Activated CD4-positive, alpha-beta T cell treated with anti-CD3 and anti-CD28 coated beads for 48 hours (primary cell): ENCODE results near the gene NPM1.

ENCODE experiments used
- DNase-seq: peaks from one replicate; pipeline ENCODE4 v3.0.0-alpha.2; 2020

Gene NPM1

DNA sequence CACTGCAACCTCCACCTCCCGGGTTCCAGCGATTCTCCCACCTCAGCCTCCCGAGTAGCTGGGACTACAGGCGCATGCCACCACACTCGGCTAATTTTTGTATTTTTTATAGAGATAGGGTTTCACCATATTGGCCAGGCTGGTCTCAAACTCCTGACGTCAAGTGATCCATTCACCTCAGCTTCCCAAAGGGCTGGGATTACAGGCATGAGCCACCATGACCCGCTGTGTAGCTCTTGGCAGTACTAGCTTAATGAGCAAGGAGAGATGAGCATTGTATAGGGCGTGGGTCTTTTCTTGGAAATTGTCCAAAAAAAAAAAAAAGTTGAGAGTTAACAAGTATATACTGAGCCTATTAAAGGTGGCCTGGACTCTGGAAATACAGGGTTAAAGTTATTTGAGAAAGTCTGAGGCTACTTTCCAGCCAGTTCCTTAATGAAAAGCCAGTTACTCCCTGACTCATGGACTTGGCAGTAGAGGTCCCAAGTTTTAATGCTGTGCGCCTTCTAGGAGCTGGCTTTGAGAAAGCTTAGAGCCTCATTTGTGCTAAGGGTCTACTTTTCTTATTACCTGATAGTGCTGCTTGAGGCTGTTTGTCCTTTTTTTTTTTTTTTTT is 27.6 kb downstream of the NPM1 start:
- DNase-seq, result no peak

DNA sequence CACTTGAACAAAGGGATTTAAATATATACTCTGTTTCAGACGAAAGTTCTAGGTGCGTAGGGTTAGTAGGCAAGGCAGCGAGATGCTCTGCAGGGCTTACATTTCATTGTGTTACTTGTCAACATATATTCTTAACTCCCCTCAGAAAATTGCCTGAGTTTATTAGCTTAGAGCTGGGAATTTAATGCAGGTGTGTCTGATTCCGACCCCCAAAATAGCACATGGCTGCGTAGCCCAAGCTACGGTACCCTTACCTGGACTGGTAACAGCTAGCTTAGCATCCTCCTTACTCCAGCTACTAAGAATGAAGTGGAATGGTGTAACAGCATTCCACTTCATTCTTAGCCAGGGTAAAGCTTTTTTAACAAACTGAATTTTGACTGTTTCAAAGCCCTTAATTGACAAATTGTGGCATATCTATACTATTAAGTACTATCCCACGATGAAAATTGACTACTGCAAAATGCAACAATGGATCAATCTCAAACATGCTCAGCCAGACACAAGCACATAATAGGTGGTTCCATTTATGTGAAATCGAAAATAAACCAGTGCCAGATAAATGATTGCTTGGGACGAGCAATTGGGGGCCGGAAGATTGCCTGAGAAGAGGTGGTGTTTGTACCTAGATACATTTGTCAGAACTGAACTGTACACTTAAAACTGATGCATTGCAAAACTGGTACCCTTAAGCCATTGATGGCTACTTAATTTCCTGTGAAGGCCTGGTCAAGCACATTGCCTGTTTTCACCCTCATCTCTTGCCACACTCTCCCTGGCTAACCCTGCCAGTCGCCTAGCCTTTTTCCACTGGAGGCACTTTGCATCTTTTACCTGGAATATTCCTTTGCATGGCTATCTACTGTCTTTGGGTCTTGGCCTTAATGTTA is 28.8 kb downstream of the NPM1 start:
- DNase-seq, result no peak

DNA sequence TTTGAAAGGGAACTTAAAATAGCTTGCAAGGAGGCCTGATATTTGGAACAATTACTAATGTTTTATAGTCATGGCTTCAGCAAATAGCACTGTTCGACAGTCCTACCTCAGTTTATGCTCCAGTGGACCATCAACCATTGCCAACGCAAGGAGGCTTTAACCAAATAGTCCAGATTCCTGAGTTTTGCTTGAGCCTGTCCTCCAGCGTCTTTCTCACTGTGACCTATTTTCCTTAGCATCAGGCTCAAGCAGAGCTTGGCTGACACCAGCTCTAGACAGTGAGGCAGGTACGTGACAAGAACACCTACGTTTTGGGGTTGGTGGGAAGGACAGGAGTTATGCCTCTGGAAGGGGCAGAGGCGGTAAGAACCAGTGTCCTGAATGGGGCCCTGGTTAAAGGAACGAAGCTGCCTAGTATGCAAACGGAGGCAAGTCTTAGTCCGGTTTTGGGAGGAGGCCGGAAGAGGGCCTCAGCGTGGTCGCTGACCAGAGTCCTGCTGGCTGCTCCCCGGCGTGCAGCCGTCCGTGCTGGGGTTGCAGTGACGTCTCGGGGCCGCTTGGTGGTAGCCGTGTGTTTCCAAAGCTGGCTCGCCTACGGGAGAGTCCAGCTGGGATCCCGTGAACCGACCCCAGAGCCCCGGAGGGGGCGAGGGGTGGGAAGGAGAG is 30.8 kb downstream of the NPM1 start:
- peak; percentile 71 for DNase-seq

DNA sequence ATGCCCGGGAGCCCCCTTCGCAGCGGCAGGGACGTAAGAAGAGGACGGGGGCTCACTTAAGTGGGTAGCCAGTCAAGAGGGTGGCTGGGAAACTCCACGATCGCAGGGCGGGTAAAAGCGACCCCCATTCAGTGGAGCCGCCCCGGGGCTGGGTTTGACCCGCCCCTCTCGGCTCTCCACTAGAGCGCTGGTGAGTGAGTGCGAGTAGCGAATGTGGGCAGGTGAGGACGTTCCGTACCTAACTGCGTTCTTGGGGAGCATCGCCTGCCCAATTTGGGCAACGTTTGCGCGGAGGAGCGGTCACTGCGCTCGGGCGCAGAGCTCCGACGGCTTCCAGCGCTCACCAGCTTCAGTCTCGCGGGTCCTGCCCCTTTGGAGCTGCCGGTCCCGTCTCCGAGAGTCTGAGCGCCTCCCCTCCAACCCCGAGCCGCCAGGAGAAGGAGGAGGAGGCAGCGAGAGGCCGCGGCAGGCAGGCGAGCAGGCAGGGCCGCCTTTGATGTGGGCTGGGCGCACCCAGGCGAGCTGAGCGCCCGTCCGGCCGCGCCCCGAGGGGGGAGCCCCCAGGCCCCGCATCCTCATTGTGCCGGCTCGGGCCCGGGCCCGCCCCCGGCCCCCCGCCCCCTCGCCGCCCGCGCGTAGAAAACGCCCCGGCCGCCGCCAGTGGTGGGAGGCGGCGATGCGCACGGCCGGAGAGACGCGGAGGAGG is 31.5 kb downstream of the NPM1 start, which contains the start of gene FGF18:
FGF18 (plus strand) TSS at position 666 of the 706 bp plus-strand sequence. CDS start 553 bp downstream, outside the sequence.
- DNase-seq, result peak; percentile 49

DNA sequence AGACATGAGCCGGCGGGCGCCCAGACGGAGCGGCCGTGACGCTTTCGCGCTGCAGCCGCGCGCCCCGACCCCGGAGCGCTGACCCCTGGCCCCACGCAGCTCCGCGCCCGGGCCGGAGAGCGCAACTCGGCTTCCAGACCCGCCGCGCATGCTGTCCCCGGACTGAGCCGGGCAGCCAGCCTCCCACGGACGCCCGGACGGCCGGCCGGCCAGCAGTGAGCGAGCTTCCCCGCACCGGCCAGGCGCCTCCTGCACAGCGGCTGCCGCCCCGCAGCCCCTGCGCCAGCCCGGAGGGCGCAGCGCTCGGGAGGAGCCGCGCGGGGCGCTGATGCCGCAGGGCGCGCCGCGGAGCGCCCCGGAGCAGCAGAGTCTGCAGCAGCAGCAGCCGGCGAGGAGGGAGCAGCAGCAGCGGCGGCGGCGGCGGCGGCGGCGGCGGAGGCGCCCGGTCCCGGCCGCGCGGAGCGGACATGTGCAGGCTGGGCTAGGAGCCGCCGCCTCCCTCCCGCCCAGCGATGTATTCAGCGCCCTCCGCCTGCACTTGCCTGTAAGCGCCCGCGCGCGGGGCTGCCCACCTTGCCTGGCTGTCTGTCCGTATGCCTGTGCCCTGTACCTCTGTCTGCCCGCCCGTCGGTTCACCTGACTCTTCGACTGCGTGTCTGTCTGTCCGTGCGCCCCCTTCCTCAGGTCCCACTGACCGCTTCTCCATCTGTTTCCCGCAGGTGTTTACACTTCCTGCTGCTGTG is 32.2 kb downstream of the NPM1 start:
- DNase-seq, result peak; percentile 49

DNA sequence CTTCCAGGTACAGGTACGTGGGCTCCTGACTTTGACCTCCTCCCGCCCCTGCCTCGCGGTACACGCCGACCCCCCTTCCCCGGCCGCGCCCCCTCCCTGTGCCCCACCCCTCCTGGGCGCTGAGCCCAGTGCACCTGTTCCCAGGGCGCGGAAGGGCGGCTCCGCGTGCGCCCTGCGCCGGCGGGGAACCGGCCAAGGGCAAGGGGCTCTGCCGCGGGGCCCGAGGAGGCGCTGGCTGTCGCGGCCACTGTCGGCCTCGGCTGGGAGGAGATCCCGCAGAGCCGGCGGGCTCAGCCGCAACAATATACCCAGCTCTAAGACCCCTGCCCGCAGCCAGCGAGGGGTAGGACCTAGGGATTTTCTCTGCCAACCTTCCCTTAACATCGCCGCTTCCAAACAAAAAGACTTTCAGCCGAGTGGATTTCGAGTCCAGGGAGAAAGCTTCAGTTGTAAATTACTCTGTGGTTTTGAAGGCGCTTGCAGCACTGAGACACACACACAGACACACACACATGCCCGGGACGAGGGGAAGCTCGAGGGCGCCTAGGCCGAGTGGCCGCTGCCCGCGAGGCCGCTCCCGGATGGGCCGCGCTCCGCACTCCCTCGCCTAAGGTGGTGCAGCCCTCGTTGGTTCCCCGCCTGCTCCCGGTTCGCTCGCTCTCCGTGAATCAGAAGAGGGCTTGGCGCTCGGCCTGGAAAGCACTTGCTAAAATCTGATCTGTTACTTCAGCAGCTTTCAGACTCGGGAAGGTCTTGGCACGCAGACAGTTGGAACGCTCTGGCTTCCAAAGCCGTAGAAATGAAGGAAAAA is 33.0 kb downstream of the NPM1 start:
- no peak for DNase-seq

DNA sequence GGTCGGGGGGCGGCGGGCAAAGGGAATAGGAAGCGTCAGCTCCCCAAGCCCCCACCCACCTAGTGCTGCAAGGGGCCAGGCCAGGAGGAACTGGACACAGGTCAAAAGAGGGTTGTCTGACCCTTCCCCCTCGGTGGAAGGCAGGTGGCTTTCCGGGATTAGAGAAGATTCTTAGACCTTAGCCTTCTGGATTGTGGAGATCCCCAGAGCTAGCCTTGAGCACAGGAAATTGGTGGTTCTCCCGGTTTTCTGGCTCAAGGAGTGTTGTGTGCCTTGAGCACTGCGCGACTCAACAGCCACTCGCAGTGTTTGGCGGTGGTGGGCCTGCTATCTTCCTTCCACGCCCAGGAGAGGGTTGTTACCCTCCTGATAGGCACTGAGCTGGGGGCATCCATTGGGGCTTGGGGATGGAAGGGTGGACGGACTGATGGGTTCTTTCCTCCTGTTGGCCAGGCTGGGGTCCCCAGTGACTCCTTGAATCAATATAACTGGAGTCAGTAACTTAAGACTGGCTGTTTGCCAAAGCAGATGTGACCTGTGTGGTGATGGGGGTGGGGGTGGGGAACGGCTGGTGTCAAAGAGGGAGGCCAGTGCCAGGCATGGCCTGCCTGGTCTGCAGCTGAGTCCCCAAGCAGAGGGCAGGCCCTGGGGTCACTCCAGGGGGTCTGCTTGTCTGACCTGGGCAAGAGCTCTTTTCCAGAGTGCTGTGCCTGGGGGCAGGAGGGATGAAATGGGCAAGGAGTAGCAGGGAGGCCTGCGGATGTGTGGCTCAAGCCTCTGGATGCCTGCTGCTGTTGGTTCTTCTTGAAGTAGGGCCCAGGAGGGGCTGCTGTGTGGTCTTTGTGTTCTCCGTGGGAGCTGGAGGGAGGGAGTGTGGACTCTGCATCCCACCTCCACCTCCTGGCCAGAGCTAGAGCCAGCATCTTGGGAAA is 33.9 kb downstream of the NPM1 start:
- no peak for DNase-seq

DNA sequence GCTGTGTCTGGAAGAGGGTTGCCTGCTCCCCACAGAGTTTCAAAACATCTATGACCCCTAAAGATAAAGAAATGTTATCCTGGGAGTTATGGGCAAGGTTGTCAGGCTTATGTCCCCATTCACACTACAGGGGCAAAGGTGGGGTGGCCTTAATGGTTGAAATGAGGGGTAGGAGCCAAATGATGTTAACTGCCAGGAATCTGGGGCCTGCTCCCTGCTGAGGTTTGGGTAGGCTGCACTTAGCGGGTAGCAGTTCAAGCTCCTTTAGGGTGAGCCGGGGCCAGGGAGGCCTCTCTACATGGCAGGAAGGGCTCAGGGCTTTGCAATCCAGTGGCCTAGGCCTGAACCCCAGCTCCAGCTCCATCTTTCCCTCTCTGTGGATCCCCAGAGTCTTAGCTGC is 34.8 kb downstream of the NPM1 start:
- no peak for DNase-seq

DNA sequence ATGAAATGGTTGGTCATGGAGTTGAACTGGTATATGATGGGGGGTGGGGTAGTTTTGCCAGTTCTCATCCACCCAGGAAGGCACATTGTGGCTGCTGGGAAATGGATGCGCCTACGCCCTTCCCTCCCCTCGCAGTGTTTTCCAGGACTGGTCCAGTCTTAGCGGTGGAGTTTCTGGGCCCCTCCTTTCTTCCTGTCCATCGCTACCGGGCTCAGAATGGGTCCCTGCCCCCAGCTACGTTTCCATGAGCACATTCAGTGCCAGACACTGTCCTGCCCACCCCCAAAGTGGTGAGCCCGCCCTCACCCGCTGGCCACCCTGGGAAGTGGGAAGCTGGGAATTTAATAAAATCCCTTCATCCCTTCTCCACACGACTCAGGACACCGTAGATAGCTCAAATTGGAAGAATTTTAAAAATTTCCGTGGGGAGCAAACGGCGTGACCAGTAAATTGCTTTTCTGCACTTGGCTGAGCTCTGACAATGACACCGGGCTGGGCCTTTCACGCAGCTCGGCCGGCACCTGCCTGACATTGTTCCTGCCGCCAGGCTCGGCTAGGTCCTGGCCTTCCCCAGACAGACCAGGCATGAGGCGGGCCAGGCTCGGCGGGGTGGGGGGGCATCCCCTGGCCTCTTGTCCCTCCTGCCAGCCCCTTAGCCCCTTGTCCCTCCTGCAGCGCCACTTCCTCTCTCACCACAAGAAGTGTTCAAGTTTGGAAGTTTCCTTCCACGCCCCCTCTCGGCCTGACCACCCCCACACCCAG is 35.4 kb downstream of the NPM1 start:
- DNase-seq, result no peak

DNA sequence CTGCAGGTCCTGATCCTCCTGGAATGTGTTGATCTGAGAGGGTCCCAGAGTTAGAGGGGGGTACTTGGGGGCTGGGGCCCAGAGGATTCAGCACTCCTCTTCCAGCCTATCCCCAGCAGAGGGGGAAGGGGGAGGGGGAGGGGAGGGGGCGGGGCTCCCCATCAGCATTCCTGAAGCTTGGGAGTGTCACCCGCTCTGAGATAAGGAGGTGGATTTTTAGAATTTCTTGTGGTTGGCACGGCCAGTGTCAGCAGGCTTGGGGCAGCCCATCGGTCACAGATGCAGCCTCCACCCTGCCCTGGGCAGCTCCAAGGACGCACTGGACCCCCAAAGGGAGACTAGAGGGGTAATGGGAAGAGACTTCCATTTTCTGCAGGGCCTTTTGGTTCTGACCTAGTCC is 37.1 kb downstream of the NPM1 start:
- DNase-seq, result no peak

DNA sequence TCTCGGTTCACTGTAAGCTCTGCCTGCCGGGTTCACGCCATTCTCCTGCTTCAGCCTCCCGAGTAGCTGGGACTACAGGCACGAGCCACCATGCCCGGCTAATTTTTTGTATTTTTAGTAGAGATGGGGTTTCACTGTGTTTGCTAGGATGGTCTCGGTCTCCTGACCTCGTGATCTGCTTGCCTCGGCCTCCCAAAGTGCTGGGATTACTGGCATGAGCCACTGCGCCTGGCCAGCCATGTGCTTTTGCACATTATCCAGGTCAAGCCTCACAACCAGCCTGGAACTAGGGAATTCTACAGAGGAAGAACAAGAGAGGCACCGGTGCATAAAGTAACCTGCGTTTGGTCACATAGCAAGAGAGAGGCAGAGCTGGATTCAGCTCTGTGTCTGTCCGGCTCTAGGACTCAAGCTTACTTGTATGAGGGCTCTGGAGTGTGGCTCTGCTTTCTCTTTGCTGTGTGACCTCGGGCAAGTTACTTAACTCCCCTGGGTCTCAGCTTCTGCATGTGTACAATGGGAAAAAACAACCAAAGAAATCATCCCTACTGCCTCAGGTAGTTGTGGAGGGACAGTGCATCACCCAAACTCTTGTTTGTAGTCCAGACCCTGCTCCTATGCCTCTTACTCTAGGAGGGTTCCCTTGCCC is 38.1 kb downstream of the NPM1 start:
- no peak for DNase-seq

DNA sequence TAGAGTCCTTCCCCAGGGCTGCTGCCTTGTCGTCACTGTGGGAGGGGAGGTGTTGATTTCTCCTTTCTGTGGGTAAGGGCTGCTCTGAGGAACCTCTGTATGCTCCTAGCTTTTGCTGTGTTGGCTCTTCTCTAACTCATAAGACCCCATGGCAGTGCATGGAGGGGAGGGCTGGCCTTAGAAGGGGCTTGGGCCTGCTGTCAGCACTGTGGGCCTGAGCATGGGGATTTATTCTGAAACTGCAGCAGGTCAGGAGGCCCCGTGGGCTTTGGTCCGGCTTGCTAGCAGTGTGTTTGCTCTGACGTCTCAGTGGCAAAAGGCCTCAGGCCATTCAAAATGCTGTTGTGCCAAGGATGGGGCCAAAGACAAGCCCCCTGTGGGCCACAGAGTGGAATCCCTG is 38.6 kb downstream of the NPM1 start:
- DNase-seq, result no peak

DNA sequence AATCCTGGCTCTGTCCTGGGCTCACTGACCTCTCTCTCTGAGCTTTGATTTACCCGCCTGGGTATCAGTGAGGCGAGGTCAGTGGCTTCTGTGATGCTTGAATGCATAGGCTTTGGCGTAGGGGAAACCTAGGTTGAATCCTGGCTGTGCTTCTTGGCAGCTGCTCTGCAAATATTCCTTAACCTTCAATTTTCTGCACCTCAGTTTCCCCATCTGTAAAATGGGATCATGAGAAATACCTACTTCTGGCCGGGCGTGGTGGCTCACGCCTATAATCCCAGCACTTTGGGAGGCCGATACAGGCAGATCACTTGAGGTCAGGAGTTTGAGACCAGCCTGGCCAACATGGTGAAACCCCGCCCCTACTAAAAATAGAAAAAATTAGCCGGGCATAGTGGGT is 39.0 kb downstream of the NPM1 start:
- no peak for DNase-seq

DNA sequence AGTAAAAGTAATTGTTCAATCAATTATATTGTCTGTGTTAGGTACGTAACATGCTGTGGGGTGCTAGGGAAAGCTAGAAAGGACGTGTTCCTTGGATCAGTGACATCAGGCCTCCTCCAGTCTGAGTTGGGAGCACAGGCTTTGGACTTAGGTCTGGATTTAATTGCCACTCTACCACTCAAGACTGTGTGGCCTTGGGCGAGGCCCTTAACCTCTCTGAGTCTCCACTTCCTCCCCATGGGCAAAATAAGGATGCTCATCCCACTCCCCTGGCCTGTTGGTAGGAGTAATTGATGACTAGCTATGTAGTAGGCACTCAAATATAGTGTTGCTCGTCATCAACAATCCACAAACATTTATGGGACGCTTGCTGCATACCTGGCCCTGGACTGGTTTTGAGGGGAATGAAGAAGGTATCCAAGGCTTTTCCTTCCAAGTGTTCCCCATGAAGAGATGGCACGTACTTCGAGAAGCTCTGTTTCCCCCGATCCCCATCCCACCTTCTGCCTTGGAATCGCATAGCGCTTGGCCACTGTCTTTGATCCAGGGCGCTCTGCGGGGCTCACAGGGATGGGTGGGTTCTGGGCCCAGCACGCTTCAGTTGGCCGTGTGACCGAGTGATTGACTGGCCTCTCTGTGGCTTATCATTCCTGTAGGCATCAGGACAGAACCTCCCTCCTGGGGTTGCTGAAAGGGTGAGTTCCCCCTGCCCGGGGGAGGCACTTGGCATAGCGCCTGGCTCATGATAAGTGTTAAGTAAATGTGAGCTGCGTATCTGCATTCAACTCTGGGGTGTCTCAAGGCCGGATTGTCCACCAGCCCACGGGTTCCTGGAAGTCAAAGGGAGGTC is 39.9 kb downstream of the NPM1 start:
- DNase-seq, result no peak

DNA sequence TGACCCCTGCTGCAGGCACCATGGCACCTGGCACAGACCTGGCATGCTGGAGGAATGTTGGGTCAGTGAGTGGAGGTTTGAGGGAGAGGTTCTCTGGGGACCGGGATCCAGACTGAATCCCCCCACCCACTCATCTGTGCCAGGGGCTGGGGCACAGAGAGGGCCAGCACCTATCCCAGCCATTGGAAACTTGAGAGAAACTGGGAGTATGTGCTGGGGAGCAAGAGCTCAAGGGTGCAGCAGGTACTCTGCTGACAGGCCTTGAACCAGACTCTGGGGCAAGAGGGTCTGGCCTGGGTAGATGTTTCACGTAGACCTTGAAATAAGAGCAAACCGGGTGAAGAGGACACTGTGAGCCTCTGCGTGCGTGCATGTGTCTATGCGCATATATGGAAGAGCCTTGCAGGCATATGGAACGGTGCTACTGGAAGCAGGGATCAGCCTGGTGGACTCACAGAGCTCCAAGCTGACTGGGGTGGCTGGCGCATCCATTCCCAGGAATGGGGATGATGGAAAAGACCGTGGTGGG is 40.6 kb downstream of the NPM1 start:
- no peak for DNase-seq

DNA sequence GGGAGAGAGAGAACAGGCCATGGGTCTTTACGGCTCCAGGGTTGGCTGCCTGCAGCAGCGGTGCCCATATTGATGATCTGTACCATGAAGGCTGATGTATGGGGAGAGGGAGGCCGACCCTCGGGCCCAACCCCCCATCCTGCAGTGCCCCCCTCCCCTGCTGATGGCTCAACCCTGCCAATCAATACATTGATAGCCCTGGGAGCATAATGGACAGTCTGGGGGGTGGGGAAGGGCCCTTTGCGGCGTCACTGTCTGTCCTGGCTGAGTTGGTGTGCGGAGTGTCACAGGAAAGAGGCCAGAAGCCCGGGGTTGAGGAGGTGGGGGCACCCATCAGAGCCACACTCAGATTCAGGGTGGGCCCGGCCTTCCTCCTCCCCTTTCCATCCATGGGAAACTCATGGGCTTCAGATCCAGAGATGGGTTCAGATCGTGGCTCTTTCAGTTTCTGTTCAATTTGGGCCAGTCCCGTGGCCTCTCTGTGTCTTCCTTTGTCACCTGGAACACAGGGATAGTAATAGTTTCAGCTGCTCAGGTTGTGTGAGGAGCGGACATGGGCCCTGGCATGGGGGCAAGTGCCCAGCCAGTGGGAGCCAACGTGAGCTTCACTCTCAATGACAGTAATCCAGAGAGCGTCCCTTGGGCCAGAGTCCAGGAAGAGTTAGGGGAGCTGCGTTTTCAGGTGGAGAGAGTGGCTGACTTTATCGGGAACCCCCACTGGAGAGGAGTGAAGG is 41.3 kb downstream of the NPM1 start:
- no peak for DNase-seq

DNA sequence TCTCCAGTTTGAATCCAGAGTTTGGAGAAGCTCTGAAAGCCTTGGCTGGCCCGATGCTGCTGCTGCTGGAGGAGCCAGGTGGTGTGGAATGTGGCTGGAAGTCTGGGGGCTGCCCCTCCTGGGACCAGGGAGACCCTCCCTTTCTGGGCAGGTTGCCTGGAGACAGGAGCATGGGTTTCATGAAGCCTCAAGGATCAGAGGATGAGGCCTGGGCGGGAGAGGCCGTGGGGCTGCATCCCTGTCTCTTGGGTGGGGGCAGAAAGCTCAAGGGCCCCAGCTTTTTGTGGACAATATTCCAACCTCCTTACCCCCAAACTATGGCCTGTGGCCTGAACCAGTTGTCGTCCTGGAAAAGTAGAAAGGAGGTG is 41.9 kb downstream of the NPM1 start:
- DNase-seq, result no peak
